ENCODE data around the gene SHROOM2. TPM values are rescaled to one million over a fixed set of nuclear protein-coding genes. Genes with fewer than 3 reads are reported as not detected.

Gene SHROOM2
- polyA plus RNA-seq, 12 donors: 1.4 to 6.7 (median 1.8) TPM; not detected in 1

- DNase-seq: no peak
Observed at GRCh38 chrX:9862525-9862924, 76.3 kb downstream of the SHROOM2 start.

GRCh38 chrX:9862953-9863352 lies 76.7 kb downstream of the SHROOM2 start:
- no peak for DNase-seq

- DNase-seq: no peak
Observed at GRCh38 chrX:9864011-9864410, 77.8 kb downstream of the SHROOM2 start.

- DNase-seq: no peak
Observed at GRCh38 chrX:9865804-9866472, 79.7 kb downstream of the SHROOM2 start.

GRCh38 chrX:9866633-9867032 lies 80.4 kb downstream of the SHROOM2 start:
- no peak for DNase-seq

GRCh38 chrX:9867226-9867625 lies 81.0 kb downstream of the SHROOM2 start:
- DNase-seq: no peak

GRCh38 chrX:9867753-9868152 lies 81.5 kb downstream of the SHROOM2 start:
- no peak for DNase-seq

GRCh38 chrX:9871701-9872268 lies 85.6 kb downstream of the SHROOM2 start:
- no peak for DNase-seq

- no peak for DNase-seq
Observed at GRCh38 chrX:9873360-9873759, 87.1 kb downstream of the SHROOM2 start.

- no peak for DNase-seq
Observed at GRCh38 chrX:9873952-9874351, 87.7 kb downstream of the SHROOM2 start.

GRCh38 chrX:9874483-9874882 lies 88.3 kb downstream of the SHROOM2 start:
- DNase-seq: no peak

GRCh38 chrX:9875801-9876200 lies 89.6 kb downstream of the SHROOM2 start:
- no peak for DNase-seq

- DNase-seq: no peak
Observed at GRCh38 chrX:9876201-9876600, 90.0 kb downstream of the SHROOM2 start.

- DNase-seq: no peak
Observed at GRCh38 chrX:9878146-9878820, 92.1 kb downstream of the SHROOM2 start.

- DNase-seq: no peak
Observed at GRCh38 chrX:9880237-9880636, 94.0 kb downstream of the SHROOM2 start.

- DNase-seq: no peak
Observed at GRCh38 chrX:9880870-9881269, 94.6 kb downstream of the SHROOM2 start.

GRCh38 chrX:9882669-9883446 lies 96.6 kb downstream of the SHROOM2 start:
- no peak for DNase-seq

GRCh38 chrX:9884031-9884779 lies 98.0 kb downstream of the SHROOM2 start:
- no peak for DNase-seq

GRCh38 chrX:9885150-9885549 lies 98.9 kb downstream of the SHROOM2 start:
- DNase-seq: no peak

- DNase-seq: no peak
Observed at GRCh38 chrX:9887659-9888297, 101.5 kb downstream of the SHROOM2 start.

GRCh38 chrX:9888953-9889470 lies 102.8 kb downstream of the SHROOM2 start:
- no peak for DNase-seq
